Cerebellar nuclear complex (tissue), 1 donor: Measurements from ENCODE around the gene TGM5.
"Not testable (repeated sequence)": the region's sequence is repeated elsewhere in the genome, so short reads cannot be mapped to it uniquely, and the experiment has no call there.

ENCODE experiments used
- DNase-seq, 2 experiments: peaks; one replicate each; lab custom pipeline; 2025; lab: John Stamatoyannopoulos, UW

Gene TGM5

GRCh38 chr15:43276563-43277200, 10.0 kb upstream of the TGM5 start:
- DNase-seq = no peak

- no peak for DNase-seq
Measured at GRCh38 chr15:43275740-43276562, 9.2 kb upstream of the TGM5 start.

- no peak for DNase-seq
Measured at GRCh38 chr15:43274136-43274535, 7.4 kb upstream of the TGM5 start.

GRCh38 chr15:43273243-43273642, 6.5 kb upstream of the TGM5 start:
- DNase-seq = no peak

GRCh38 chr15:43271908-43272307, 5.2 kb upstream of the TGM5 start:
- not testable (repeated sequence) for DNase-seq

- no peak for DNase-seq
Measured at GRCh38 chr15:43270676-43271306, 4.1 kb upstream of the TGM5 start.

GRCh38 chr15:43270113-43270665, 3.5 kb upstream of the TGM5 start:
- DNase-seq = no peak

- DNase-seq = no peak
Measured at GRCh38 chr15:43268111-43269105, 1.7 kb upstream of the TGM5 start.

- DNase-seq = no peak
Measured at GRCh38 chr15:43267439-43267838, 711 bp upstream of the TGM5 start.

- DNase-seq = no peak
Measured at GRCh38 chr15:43266386-43266785, 342 bp downstream of the TGM5 start.

GRCh38 chr15:43260011-43260615, 6.6 kb downstream of the TGM5 start:
- DNase-seq = no peak

GRCh38 chr15:43258781-43259180, 7.9 kb downstream of the TGM5 start:
- no peak for DNase-seq

- no peak for DNase-seq
Measured at GRCh38 chr15:43256341-43256740, 10.4 kb downstream of the TGM5 start.

- DNase-seq = no peak
Measured at GRCh38 chr15:43255376-43255775, 11.4 kb downstream of the TGM5 start.

- no peak for DNase-seq
Measured at GRCh38 chr15:43253431-43254403, 13.0 kb downstream of the TGM5 start.

GRCh38 chr15:43251871-43252250, 14.9 kb downstream of the TGM5 start:
- DNase-seq = no peak

GRCh38 chr15:43251185-43251870, 15.4 kb downstream of the TGM5 start:
- no peak for DNase-seq

GRCh38 chr15:43250785-43251184, 15.9 kb downstream of the TGM5 start:
- no peak for DNase-seq

GRCh38 chr15:43249699-43250203, 17.0 kb downstream of the TGM5 start:
- no peak for DNase-seq
